Activated naive CD4-positive, alpha-beta T cell treated with anti-CD3 and anti-CD28 coated beads, Interleukin-2, amount 50 U/mL, for 72 hours (primary cell): ENCODE results near the gene TSBP1. TPM values are rescaled to one million over a fixed set of nuclear protein-coding genes. Genes with fewer than 3 reads are reported as not detected.

Experiments
- ATAC-seq, 2 donors: fragments of 150-1000 bp; cut with Tn5 transposase; 2 replicates each; pipeline ENCODE4 v1.10.0; 2021; ENCODE audit warnings: mild to moderate bottlenecking in 2 of 2, moderate library complexity in 2 of 2
- DNase-seq, 2 donors: peaks; one replicate each; pipeline ENCODE4 v3.0.0; 2021 to 2022; ENCODE audit warnings: low spot score in 2 of 2
- H3K27ac Mint-ChIP-seq, 2 donors: one replicate each; pipeline ENCODE4 v1.8.0; 2022; ENCODE audit warnings: mild to moderate bottlenecking in 2 of 2, mixed read lengths in 2 of 2
- H3K36me3 Mint-ChIP-seq, 2 donors: one replicate each; pipeline ENCODE4 v1.8.0; 2022; ENCODE audit warnings: mixed read lengths in 2 of 2
- H3K9me3 Mint-ChIP-seq, 2 donors: one replicate each; pipeline ENCODE4 v1.8.0; 2022; ENCODE audit warnings: mixed read lengths in 2 of 2
- total RNA-seq, 2 donors: library from RNA; stranded (reverse); gene quantifications; one replicate each; pipeline ENCODE4 v1.2.3, GENCODE V29; 2022

Gene TSBP1
- not detected for total RNA-seq

- Mint-ChIP-seq H3K27ac (no peak within 1 kb of the TSS), H3K9me3 (no peaks in the 10 kb centered on the region), H3K36me3 (no peaks in the 10 kb centered on the region)
- DNase-seq = no peak
- no peak for ATAC-seq
Measured at GRCh38 chr6:32371803-32372202, at the start of gene TSBP1. Gene TSBP1 (minus strand): TSS chr6:32371903. CDS start chr6:32371706, 197 bp downstream.

GRCh38 chr6:32416036-32416435 lies 44.3 kb upstream of the TSBP1 start:
- ATAC-seq (no peak), DNase-seq (no peak)
- no peak overlapping the region for H3K27ac Mint-ChIP-seq
- no peaks in the 10 kb centered on the region for H3K9me3 Mint-ChIP-seq
- H3K36me3 Mint-ChIP-seq = no peaks in the 10 kb centered on the region

- Mint-ChIP-seq H3K27ac (no peak overlapping the region), H3K9me3 (no peaks in the 10 kb centered on the region), H3K36me3 (no peaks in the 10 kb centered on the region)
- DNase-seq (peak; percentile 67 to 77), ATAC-seq (peak; percentile 69 to 72)
Measured at GRCh38 chr6:32415521-32416019, 43.9 kb upstream of the TSBP1 start.

GRCh38 chr6:32413427-32414047 lies 41.8 kb upstream of the TSBP1 start:
- no peaks in the 10 kb centered on the region for H3K36me3 Mint-ChIP-seq
- DNase-seq = peak; percentile 74 to 85
- H3K27ac Mint-ChIP-seq = no peak overlapping the region
- no peaks in the 10 kb centered on the region for H3K9me3 Mint-ChIP-seq
- ATAC-seq = peak; percentile 85 to 92

GRCh38 chr6:32411566-32412327 lies 40.0 kb upstream of the TSBP1 start:
- ATAC-seq (no peak), DNase-seq (no peak)
- H3K9me3 Mint-ChIP-seq = no peaks in the 10 kb centered on the region
- H3K36me3 Mint-ChIP-seq = no peaks in the 10 kb centered on the region
- H3K27ac Mint-ChIP-seq = no peak overlapping the region

- DNase-seq = no peak
- Mint-ChIP-seq H3K27ac (no peak overlapping the region), H3K9me3 (no peaks in the 10 kb centered on the region), H3K36me3 (no peaks in the 10 kb centered on the region)
- no peak for ATAC-seq
Measured at GRCh38 chr6:32410906-32411305, 39.2 kb upstream of the TSBP1 start.

GRCh38 chr6:32406857-32407256 lies 35.2 kb upstream of the TSBP1 start, which contains the start of gene BTNL2:
Gene BTNL2 (minus strand): TSS chr6:32407181. CDS start chr6:32407123, 58 bp downstream.
- no peaks in the 10 kb centered on the region for H3K9me3 Mint-ChIP-seq
- H3K27ac Mint-ChIP-seq = no peak within 1 kb of the TSS
- ATAC-seq (no peak), DNase-seq (no peak)
- no peaks in the 10 kb centered on the region for H3K36me3 Mint-ChIP-seq

- Mint-ChIP-seq H3K27ac (no peak overlapping the region), H3K9me3 (no peaks in the 10 kb centered on the region), H3K36me3 (no peaks in the 10 kb centered on the region)
- DNase-seq = no peak
- ATAC-seq = no peak
Measured at GRCh38 chr6:32406197-32406596, 34.5 kb upstream of the TSBP1 start.

GRCh38 chr6:32405656-32406055 lies 34.0 kb upstream of the TSBP1 start:
- ATAC-seq (no peak), DNase-seq (no peak)
- Mint-ChIP-seq H3K27ac (no peak overlapping the region), H3K36me3 (no peaks in the 10 kb centered on the region), H3K9me3 (no peaks in the 10 kb centered on the region)

- no peaks in the 10 kb centered on the region for H3K9me3 Mint-ChIP-seq
- DNase-seq = no peak
- H3K36me3 Mint-ChIP-seq = no peaks in the 10 kb centered on the region
- ATAC-seq = no peak
- no peak overlapping the region for H3K27ac Mint-ChIP-seq
Measured at GRCh38 chr6:32402812-32403211, 31.1 kb upstream of the TSBP1 start.

GRCh38 chr6:32401284-32401963 lies 29.7 kb upstream of the TSBP1 start:
- no peak overlapping the region for H3K27ac Mint-ChIP-seq
- ATAC-seq (no peak), DNase-seq (no peak)
- H3K9me3 Mint-ChIP-seq = no peaks in the 10 kb centered on the region
- no peaks in the 10 kb centered on the region for H3K36me3 Mint-ChIP-seq

GRCh38 chr6:32397252-32397920 lies 25.7 kb upstream of the TSBP1 start:
- DNase-seq = no peak
- peak; percentile 28 to 86 for ATAC-seq

GRCh38 chr6:32396028-32396427 lies 24.3 kb upstream of the TSBP1 start:
- Mint-ChIP-seq H3K36me3 (no peaks in the 10 kb centered on the region), H3K27ac (no peak overlapping the region), H3K9me3 (no peaks in the 10 kb centered on the region)
- no peak for DNase-seq
- ATAC-seq = no peak

More at GRCh38 chr6:32397252-32397920, 25.7 kb upstream of the TSBP1 start:
- H3K36me3 Mint-ChIP-seq = no peaks in the 10 kb centered on the region
- H3K9me3 Mint-ChIP-seq = no peaks in the 10 kb centered on the region
- H3K27ac Mint-ChIP-seq = no peak overlapping the region

- no peaks in the 10 kb centered on the region for H3K36me3 Mint-ChIP-seq
- H3K9me3 Mint-ChIP-seq = no peaks in the 10 kb centered on the region
- ATAC-seq (no peak), DNase-seq (no peak)
- no peak overlapping the region for H3K27ac Mint-ChIP-seq
Measured at GRCh38 chr6:32393665-32394420, 22.1 kb upstream of the TSBP1 start.

- Mint-ChIP-seq H3K36me3 (no peaks in the 10 kb centered on the region), H3K9me3 (no peaks in the 10 kb centered on the region), H3K27ac (no peak overlapping the region)
- no peak for ATAC-seq
- no peak for DNase-seq
Measured at GRCh38 chr6:32391505-32391904, 19.8 kb upstream of the TSBP1 start.
